ENCODE results near the gene ASB7. TPM values are rescaled to one million over a fixed set of nuclear protein-coding genes. Genes with fewer than 3 reads are reported as not detected.

ASB7 gene
- polyA plus RNA-seq, 1 donor from 2014 or later = 16.5 TPM

DNA sequence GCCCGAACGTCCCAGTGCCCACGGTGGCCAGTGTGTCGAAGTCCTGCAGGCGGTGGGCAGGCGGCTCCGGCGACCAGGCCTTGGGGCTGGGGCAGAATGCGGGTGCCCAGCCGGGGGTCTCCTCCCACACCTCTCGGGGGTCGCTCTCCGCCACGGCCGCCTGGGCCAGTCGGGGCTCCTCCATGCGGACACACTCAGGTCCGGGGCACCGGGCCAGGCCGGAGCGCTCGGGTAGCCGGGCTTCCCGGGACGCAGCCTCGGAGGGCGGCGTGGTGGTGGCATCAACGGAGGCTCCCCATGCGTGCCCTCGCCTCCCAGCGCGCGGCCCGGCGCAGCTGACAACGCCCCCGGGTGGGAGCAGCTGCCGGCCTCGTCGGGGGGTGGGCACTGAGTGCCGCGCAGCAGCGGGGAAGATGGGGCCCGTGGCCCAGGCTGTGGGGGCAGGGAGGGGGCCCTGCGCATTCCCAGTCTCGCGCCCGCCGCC lies 43.6 kb upstream of the ASB7 start:
- H4K20me1 ChIP-seq (ENCODE audit: insufficient read depth) = no peaks in the 10 kb centered on the region
- H2AFZ ChIP-seq (ENCODE audit: low read depth, low read length) = no peak overlapping the region
- H3K27me3 ChIP-seq (ENCODE audit: insufficient read depth, low read depth, low read length) = no peaks in the 10 kb centered on the region
- H3K4me2 ChIP-seq (ENCODE audit: low read length) = no peak overlapping the region
- no peaks in the 10 kb centered on the region for H3K9me2 ChIP-seq (ENCODE audit: insufficient read depth, low read length)
- H3K79me2 ChIP-seq (replicated peaks; ENCODE audit: insufficient read depth, low read length) = no peaks in the 10 kb centered on the region
- H3K27ac ChIP-seq (ENCODE audit: low read length) = no peak overlapping the region
- no peaks in the 10 kb centered on the region for H3F3A ChIP-seq (ENCODE audit: insufficient read depth, low read length, poor library complexity, severe bottlenecking)
- H3K9ac ChIP-seq (ENCODE audit: low read length) = no peak overlapping the region
- no peak overlapping the region for H3K4me3 ChIP-seq (ENCODE audit: low read length)
- H3K9me3 ChIP-seq (ENCODE audit: low read length) = no peaks in the 10 kb centered on the region
- no peaks in the 10 kb centered on the region for H3K36me3 ChIP-seq (ENCODE audit: insufficient read depth, low read length)
- no peak for TF ChIP-seq TAF1 (IDR thresholded peaks at IDR 0.05; ENCODE audit: low read depth)
- TF ChIP-seq SMC3 (conservative IDR thresholded peaks at IDR 0.05; ENCODE audit: poor library complexity) = no peak
- TF ChIP-seq MXI1 (conservative IDR thresholded peaks at IDR 0.05; ENCODE audit: poor library complexity, severe bottlenecking) = no peak
- TF ChIP-seq, protein P1, sequence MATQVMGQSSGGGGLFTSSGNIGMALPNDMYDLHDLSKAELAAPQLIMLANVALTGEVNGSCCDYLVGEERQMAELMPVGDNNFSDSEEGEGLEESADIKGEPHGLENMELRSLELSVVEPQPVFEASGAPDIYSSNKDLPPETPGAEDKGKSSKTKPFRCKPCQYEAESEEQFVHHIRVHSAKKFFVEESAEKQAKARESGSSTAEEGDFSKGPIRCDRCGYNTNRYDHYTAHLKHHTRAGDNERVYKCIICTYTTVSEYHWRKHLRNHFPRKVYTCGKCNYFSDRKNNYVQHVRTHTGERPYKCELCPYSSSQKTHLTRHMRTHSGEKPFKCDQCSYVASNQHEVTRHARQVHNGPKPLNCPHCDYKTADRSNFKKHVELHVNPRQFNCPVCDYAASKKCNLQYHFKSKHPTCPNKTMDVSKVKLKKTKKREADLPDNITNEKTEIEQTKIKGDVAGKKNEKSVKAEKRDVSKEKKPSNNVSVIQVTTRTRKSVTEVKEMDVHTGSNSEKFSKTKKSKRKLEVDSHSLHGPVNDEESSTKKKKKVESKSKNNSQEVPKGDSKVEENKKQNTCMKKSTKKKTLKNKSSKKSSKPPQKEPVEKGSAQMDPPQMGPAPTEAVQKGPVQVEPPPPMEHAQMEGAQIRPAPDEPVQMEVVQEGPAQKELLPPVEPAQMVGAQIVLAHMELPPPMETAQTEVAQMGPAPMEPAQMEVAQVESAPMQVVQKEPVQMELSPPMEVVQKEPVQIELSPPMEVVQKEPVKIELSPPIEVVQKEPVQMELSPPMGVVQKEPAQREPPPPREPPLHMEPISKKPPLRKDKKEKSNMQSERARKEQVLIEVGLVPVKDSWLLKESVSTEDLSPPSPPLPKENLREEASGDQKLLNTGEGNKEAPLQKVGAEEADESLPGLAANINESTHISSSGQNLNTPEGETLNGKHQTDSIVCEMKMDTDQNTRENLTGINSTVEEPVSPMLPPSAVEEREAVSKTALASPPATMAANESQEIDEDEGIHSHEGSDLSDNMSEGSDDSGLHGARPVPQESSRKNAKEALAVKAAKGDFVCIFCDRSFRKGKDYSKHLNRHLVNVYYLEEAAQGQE (IDR thresholded peaks at IDR 0.05; ENCODE audit: borderline replicate concordance) = no peak
- no peak for TF ChIP-seq RAD21 (conservative IDR thresholded peaks at IDR 0.05)
- no peak for TF ChIP-seq EP300 (conservative IDR thresholded peaks at IDR 0.05; ENCODE audit: poor library complexity, severe bottlenecking)
- TF ChIP-seq POLR2AphosphoS5 (IDR thresholded peaks at IDR 0.05) = no peak
- TF ChIP-seq, protein P2, sequence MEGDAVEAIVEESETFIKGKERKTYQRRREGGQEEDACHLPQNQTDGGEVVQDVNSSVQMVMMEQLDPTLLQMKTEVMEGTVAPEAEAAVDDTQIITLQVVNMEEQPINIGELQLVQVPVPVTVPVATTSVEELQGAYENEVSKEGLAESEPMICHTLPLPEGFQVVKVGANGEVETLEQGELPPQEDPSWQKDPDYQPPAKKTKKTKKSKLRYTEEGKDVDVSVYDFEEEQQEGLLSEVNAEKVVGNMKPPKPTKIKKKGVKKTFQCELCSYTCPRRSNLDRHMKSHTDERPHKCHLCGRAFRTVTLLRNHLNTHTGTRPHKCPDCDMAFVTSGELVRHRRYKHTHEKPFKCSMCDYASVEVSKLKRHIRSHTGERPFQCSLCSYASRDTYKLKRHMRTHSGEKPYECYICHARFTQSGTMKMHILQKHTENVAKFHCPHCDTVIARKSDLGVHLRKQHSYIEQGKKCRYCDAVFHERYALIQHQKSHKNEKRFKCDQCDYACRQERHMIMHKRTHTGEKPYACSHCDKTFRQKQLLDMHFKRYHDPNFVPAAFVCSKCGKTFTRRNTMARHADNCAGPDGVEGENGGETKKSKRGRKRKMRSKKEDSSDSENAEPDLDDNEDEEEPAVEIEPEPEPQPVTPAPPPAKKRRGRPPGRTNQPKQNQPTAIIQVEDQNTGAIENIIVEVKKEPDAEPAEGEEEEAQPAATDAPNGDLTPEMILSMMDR (IDR thresholded peaks at IDR 0.05; ENCODE audit: poor library complexity, severe bottlenecking) = no peak
- TF ChIP-seq EZH2 (IDR thresholded peaks at IDR 0.05; ENCODE audit: borderline replicate concordance, insufficient read depth, low read length, poor library complexity, severe bottlenecking) = no peak

DNA sequence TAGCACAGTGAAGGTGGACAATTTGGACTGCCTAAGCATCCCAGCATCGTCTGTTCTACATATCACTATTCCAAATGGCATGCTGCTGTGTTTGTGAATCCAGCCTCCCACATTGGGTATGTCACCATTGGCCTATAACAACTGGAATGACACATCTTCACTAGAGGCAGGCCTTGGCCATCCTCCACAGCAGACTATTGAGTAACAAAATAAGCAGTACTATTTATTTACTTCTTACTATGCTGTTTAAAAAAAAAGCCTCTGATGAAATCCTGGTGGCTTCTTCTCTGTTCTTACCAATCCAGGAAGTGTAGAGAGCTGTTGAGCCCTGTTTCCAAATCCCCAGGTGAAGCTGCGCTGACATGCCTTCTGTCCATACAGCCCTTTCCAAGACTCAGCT lies 43.1 kb upstream of the ASB7 start:
- no peak for TF ChIP-seq EP300 (conservative IDR thresholded peaks at IDR 0.05; ENCODE audit: poor library complexity, severe bottlenecking)
- TF ChIP-seq POLR2AphosphoS5 (IDR thresholded peaks at IDR 0.05) = no peak
- TF ChIP-seq EZH2 (IDR thresholded peaks at IDR 0.05; ENCODE audit: borderline replicate concordance, insufficient read depth, low read length, poor library complexity, severe bottlenecking) = no peak
- TF ChIP-seq MXI1 (conservative IDR thresholded peaks at IDR 0.05; ENCODE audit: poor library complexity, severe bottlenecking) = no peak
- TF ChIP-seq SMC3 (conservative IDR thresholded peaks at IDR 0.05; ENCODE audit: poor library complexity) = no peak
- no peak for TF ChIP-seq TAF1 (IDR thresholded peaks at IDR 0.05; ENCODE audit: low read depth)
- TF ChIP-seq RAD21 (conservative IDR thresholded peaks at IDR 0.05) = no peak
- TF ChIP-seq, protein P1 (IDR thresholded peaks at IDR 0.05; ENCODE audit: borderline replicate concordance) = no peak
- TF ChIP-seq, protein P2 (IDR thresholded peaks at IDR 0.05; ENCODE audit: poor library complexity, severe bottlenecking) = no peak
- no peaks in the 10 kb centered on the region for H3F3A ChIP-seq (ENCODE audit: insufficient read depth, low read length, poor library complexity, severe bottlenecking)
- H2AFZ ChIP-seq (ENCODE audit: low read depth, low read length) = no peak overlapping the region
- H3K4me3 ChIP-seq (ENCODE audit: low read length) = no peak overlapping the region
- H3K27ac ChIP-seq (ENCODE audit: low read length) = no peak overlapping the region
- H3K9me3 ChIP-seq (ENCODE audit: low read length) = no peaks in the 10 kb centered on the region
- H3K4me2 ChIP-seq (ENCODE audit: low read length) = no peak overlapping the region
- H3K9ac ChIP-seq (ENCODE audit: low read length) = no peak overlapping the region
- no peaks in the 10 kb centered on the region for H3K79me2 ChIP-seq (replicated peaks; ENCODE audit: insufficient read depth, low read length)
- H4K20me1 ChIP-seq (ENCODE audit: insufficient read depth) = no peaks in the 10 kb centered on the region
- H3K9me2 ChIP-seq (ENCODE audit: insufficient read depth, low read length) = no peaks in the 10 kb centered on the region
- no peaks in the 10 kb centered on the region for H3K36me3 ChIP-seq (ENCODE audit: insufficient read depth, low read length)
- H3K27me3 ChIP-seq (ENCODE audit: insufficient read depth, low read depth, low read length) = no peaks in the 10 kb centered on the region

All from neural cell (in vitro differentiated cells).